ENCODE data around the gene CCDC192. TPM values are rescaled to one million over a fixed set of nuclear protein-coding genes. Genes with fewer than 3 reads are reported as not detected.
A peak's percentile ranks its signal among the peaks of the same experiment; 100 is the strongest.

CCDC192 gene
- total RNA-seq, 1 donor from 2014 or later: 1.3 TPM

- peak overlapping the region; percentile 65 for H3K27ac Mint-ChIP-seq (ENCODE audit: unreplicated experiment)
- DNase-seq (ENCODE audit: low read depth, low spot score): no peak
- no peaks in the 10 kb centered on the region for H3K9me3 Mint-ChIP-seq
- H3K36me3 Mint-ChIP-seq (ENCODE audit: low read depth): peaks cover 3% of the 10 kb centered on the region
- H3K4me3 Mint-ChIP-seq: peak overlapping the region; percentile 20
- H3K27me3 Mint-ChIP-seq (ENCODE audit: low read depth): no peaks in the 10 kb centered on the region
- H3K4me1 Mint-ChIP-seq: peaks cover 40% of the 10 kb centered on the region
- TF ChIP-seq CTCF (conservative IDR thresholded peaks at IDR 0.05): no peak
Observed at GRCh38 chr5:127813633-127814587, 110.7 kb downstream of the CCDC192 start.

DNA sequence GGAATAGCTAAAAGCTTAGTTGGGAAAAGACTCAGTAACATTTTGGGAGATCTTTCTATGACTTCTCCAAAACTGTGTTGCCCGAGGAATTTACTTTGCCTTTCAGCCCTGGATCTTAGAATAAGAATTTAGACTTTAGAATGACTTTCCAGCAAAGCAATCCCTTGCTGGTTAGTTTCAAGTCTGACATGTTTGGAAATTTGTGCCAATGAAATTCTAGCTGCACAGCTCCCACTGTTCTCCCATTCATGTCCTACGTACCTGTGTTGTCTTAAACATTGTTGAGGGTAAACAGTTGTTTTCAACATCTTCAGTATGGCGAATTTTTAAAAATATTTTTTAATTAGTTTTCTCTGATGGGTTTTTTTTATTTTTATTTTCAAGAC lies 111.4 kb downstream of the CCDC192 start:
- no peak overlapping the region for H3K4me3 Mint-ChIP-seq
- peaks cover 35% of the 10 kb centered on the region for H3K4me1 Mint-ChIP-seq
- no peak overlapping the region for H3K27ac Mint-ChIP-seq (ENCODE audit: unreplicated experiment)

DNA sequence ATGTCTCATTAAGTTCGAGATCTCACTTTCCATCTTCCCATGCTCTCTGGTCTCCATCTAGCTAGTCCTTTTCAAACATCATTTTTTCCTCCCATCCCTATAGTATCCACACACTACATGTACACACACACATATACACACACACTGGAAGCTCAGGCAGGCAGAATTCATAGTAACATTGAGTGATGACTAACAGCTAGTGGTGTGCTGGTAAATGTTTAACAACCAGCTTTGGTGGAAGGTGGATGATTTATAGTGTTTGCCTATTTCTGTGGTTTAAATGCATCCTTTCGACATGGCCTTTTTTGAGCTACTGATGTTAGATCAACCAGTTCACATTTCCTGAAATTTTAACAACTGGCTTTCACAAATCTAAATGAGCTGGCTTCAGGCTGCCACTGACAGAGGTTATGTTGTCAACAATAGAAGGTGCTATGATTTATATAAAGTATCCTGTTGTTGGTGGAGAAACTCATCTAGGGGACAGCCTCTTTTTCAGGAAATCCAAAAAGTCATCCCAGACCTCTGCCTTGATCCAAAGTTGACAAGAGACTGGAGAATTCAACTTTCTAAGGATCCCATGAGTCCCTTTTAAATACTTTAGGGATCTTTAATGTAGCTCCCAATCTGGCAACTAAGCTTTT lies 117.8 kb downstream of the CCDC192 start:
- H3K27me3 Mint-ChIP-seq (ENCODE audit: low read depth): no peaks in the 10 kb centered on the region
- no peaks in the 10 kb centered on the region for H3K36me3 Mint-ChIP-seq (ENCODE audit: low read depth)
- peaks cover 4% of the 10 kb centered on the region for H3K9me3 Mint-ChIP-seq
- no peak overlapping the region for H3K27ac Mint-ChIP-seq (ENCODE audit: unreplicated experiment)
- no peak overlapping the region for H3K4me3 Mint-ChIP-seq
- TF ChIP-seq CTCF (conservative IDR thresholded peaks at IDR 0.05): no peak
- H3K4me1 Mint-ChIP-seq: peaks cover 21% of the 10 kb centered on the region
- no peak for DNase-seq (ENCODE audit: low read depth, low spot score)

More for the DNA sequence above, 111.4 kb downstream of the CCDC192 start:
- TF ChIP-seq CTCF (conservative IDR thresholded peaks at IDR 0.05): no peak
- Mint-ChIP-seq H3K27me3 (ENCODE audit: low read depth) (no peaks in the 10 kb centered on the region), H3K36me3 (ENCODE audit: low read depth) (peaks cover 3% of the 10 kb centered on the region), H3K9me3 (no peaks in the 10 kb centered on the region)
- DNase-seq (ENCODE audit: low read depth, low spot score): no peak

DNA sequence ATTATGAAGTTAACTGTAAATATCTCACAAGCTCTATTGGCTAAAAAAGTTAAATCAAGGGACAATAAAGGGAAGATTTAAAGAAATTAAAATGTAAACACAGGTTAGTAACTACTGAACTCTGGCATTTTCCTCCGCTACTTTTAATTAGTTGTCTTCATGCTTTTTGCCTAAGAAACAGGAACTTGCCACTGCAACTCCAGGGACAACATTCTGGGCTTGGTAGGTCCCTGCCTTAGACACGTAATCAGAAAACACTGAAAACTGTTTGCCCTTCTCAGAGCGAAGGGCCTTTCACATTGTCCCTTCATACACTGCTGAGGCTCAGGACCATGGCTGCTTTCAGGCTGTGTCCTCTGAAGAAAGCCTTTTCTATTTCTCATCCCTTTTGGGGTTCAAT lies 118.7 kb downstream of the CCDC192 start:
- no peaks in the 10 kb centered on the region for H3K27me3 Mint-ChIP-seq (ENCODE audit: low read depth)
- H3K36me3 Mint-ChIP-seq (ENCODE audit: low read depth): no peaks in the 10 kb centered on the region
- H3K4me1 Mint-ChIP-seq: peaks cover 21% of the 10 kb centered on the region
- H3K4me3 Mint-ChIP-seq: no peak overlapping the region
- no peak for DNase-seq (ENCODE audit: low read depth, low spot score)
- TF ChIP-seq CTCF (conservative IDR thresholded peaks at IDR 0.05): no peak
- no peak overlapping the region for H3K27ac Mint-ChIP-seq (ENCODE audit: unreplicated experiment)
- H3K9me3 Mint-ChIP-seq: peaks cover 4% of the 10 kb centered on the region

DNA sequence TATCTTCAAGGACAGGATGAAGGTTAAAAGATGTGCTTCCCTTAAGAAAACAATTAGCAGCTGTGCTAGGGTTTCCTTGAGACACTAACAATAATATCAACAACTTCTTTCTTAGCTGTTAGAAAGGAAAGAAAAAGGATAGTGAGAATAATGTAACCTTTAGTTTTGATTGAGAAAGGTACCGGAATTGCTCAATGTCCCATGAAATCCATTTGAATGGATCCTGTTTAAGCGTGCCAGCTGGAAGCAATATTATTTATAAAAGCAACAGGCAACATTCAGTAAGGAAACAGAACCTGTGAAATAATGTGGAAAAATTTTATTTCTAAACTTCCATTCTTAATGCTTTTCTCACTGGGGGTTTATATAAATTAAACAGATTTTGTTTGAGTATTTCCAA lies 120.9 kb downstream of the CCDC192 start:
- peaks cover 7% of the 10 kb centered on the region for H3K9me3 Mint-ChIP-seq
- no peaks in the 10 kb centered on the region for H3K36me3 Mint-ChIP-seq (ENCODE audit: low read depth)
- H3K4me3 Mint-ChIP-seq: no peak overlapping the region
- no peak for TF ChIP-seq CTCF (conservative IDR thresholded peaks at IDR 0.05)
- no peaks in the 10 kb centered on the region for H3K27me3 Mint-ChIP-seq (ENCODE audit: low read depth)
- H3K4me1 Mint-ChIP-seq: peaks cover 21% of the 10 kb centered on the region
- no peak overlapping the region for H3K27ac Mint-ChIP-seq (ENCODE audit: unreplicated experiment)
- DNase-seq (ENCODE audit: low read depth, low spot score): no peak
